ENCODE data around the gene TRIM34. TPM values are rescaled to one million over a fixed set of nuclear protein-coding genes. Genes with fewer than 3 reads are reported as not detected.
A peak's percentile ranks its signal among the peaks of the same experiment; 100 is the strongest.

TRIM34 gene
- total RNA-seq, 4 donors from 2014 or later = 2.9 to 7.4 (median 6.2) TPM

DNA sequence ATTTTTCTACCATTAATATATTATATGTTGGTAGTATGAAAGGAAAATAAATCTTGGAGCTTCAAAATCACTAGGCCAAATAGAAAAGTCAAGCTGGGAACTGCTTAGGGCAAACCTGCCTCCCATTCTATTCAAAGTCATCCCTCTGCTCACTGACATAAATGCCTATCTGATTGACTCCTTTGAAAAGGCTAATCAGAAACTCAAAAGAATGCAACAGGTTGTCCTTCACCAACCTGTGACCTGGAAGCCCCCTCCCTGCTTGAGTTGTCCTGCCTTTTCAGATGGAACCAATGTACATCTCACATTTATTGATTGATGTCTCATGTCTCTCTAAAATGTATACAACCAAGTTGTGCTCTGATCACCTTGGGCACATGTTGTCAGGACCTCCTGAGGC lies 3.2 kb upstream of the TRIM34 start:
- intact Hi-C loops (cut with DNase I) = no loop called here
- H3K27ac ChIP-seq = peak overlapping the region; percentile 57 to 82 (median 80)
- TF ChIP-seq POLR2A (IDR thresholded peaks at IDR 0.05) = no peak
- TF ChIP-seq, protein P1, sequence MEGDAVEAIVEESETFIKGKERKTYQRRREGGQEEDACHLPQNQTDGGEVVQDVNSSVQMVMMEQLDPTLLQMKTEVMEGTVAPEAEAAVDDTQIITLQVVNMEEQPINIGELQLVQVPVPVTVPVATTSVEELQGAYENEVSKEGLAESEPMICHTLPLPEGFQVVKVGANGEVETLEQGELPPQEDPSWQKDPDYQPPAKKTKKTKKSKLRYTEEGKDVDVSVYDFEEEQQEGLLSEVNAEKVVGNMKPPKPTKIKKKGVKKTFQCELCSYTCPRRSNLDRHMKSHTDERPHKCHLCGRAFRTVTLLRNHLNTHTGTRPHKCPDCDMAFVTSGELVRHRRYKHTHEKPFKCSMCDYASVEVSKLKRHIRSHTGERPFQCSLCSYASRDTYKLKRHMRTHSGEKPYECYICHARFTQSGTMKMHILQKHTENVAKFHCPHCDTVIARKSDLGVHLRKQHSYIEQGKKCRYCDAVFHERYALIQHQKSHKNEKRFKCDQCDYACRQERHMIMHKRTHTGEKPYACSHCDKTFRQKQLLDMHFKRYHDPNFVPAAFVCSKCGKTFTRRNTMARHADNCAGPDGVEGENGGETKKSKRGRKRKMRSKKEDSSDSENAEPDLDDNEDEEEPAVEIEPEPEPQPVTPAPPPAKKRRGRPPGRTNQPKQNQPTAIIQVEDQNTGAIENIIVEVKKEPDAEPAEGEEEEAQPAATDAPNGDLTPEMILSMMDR (IDR thresholded peaks at IDR 0.05) = no peak
- H3K9me3 ChIP-seq = no peaks in the 10 kb centered on the region
- no peak overlapping the region for H3K4me3 ChIP-seq
- peaks cover 18 to 68% (median 21%) of the 10 kb centered on the region in 3 donors for H3K4me1 ChIP-seq
- H3K27me3 ChIP-seq = no peaks in the 10 kb centered on the region
- H3K36me3 ChIP-seq = no peaks in the 10 kb centered on the region
- no peak for DNase-seq

DNA sequence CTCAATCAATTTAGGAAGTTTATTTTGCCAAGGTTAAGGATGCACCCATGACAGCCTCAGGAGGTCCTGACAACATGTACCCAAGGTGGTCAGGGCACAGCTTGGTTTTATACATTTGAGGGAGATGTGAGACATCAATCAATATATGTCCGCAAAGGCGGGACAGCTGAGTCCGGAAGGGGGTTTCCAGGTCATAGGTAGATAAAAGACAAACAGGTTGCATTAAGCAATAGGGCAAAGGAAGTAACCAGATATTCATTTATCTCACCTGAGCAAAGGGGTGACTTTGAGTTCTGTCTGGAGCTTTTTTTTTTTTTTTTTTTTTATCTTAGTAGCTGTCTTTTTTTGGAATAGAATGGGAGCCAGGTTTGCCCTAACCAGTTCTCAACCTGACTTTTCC lies 2.0 kb upstream of the TRIM34 start:
- TF ChIP-seq, protein P1 (IDR thresholded peaks at IDR 0.05) = no peak
- TF ChIP-seq POLR2A (IDR thresholded peaks at IDR 0.05) = no peak
- no peaks in the 10 kb centered on the region for H3K9me3 ChIP-seq
- no peak overlapping the region for H3K4me3 ChIP-seq
- intact Hi-C loops (cut with DNase I) = no loop called here
- H3K36me3 ChIP-seq = no peaks in the 10 kb centered on the region
- no peak overlapping the region for H3K27ac ChIP-seq
- peaks cover 18 to 71% (median 21%) of the 10 kb centered on the region in 3 donors for H3K4me1 ChIP-seq
- DNase-seq = no peak
- H3K27me3 ChIP-seq = no peaks in the 10 kb centered on the region
- WGBS, 2 donors = 87% methylated on average over 3 of the region's 3 CpGs

DNA sequence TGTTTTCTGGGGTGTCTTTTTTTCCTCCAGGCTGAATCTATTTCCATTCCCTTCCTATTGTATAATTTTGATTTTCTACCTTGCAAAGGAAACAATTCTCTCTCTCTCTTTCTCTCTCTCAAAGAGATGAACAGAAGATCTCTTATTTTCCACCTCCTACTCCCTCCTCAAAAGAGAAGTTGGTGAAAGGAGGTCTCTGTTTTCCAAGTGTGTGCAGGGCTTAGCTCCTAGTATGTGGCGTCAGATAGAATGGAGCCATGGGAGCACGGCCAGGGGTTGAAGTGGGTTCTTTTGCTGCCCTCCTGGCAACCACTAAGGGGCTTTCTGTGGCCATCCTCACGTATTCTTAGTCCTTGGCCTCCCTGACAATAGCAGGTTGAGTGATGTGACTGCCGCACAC lies 480 bp downstream of the TRIM34 start:
- Histone ChIP-seq H3K9me3 (no peaks in the 10 kb centered on the region), H3K4me1 (peaks cover 17 to 54% (median 21%) of the 10 kb centered on the region in 3 donors), H3K27me3 (no peaks in the 10 kb centered on the region), H3K36me3 (no peaks in the 10 kb centered on the region), H3K4me3 (peak overlapping the region; percentile 39 to 75 (median 55)), H3K27ac (peak overlapping the region; percentile 79 to 90 (median 86))
- intact Hi-C loops (cut with DNase I) = no loop called here
- TF ChIP-seq, protein P1 (IDR thresholded peaks at IDR 0.05) = no peak
- TF ChIP-seq POLR2A (IDR thresholded peaks at IDR 0.05) = no peak
- WGBS, 2 donors = 25 to 35% methylated on average over 4 of the region's 4 CpGs
- no peak for DNase-seq

DNA sequence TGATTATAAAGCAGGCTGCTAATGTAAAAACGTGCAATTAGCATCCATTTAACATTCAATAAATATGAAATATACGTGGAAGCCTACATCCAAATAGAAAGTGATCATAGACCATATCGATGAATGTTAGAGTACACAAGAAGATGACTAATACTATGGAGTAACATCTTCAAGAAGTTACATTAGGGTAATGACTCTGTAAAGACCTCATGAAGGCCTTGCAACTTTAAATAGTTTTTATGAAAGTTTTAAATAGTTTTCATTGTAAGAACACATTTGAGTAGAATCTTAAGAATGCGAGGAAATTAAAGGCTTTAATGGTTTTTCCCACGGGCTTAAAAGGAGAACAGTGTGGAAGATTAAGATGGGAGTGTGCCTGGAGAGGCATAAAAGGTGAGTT lies 1.4 kb downstream of the TRIM34 start:
- H3K4me3 ChIP-seq = no peak overlapping the region
- no peaks in the 10 kb centered on the region for H3K9me3 ChIP-seq

DNA sequence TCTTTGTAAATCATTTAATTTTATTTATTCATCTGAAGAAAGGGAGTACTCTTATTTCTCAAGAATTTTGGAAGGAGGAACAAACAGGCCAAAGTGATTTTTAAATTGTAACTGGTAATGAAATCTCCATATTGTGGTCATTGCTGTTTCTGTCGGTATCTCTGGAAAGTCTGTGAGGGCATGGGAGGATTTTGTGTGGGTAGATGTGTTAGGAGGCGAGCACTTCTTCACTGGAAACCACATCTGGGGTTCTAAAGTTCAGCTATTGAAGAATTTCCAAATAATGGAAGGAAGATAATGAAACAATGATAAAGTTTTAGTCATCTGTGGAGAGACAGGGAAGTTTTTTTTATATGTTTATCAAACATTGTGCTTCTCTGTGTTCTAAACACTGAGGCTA lies 6.6 kb downstream of the TRIM34 start:
- intact Hi-C loops (cut with DNase I) = no loop called here
- Histone ChIP-seq H3K27me3 (no peaks in the 10 kb centered on the region), H3K4me1 (peaks cover 0 to 4% (median 0%) of the 10 kb centered on the region in 3 donors), H3K4me3 (no peak overlapping the region), H3K36me3 (peaks cover 0 to 42% (median 0%) of the 10 kb centered on the region in 3 donors), H3K9me3 (no peaks in the 10 kb centered on the region), H3K27ac (no peak overlapping the region)
- no peak for DNase-seq
- WGBS, 2 donors = 74 to 88% methylated on average over 2 of the region's 2 CpGs
- TF ChIP-seq, protein P1 (IDR thresholded peaks at IDR 0.05) = no peak
- no peak for TF ChIP-seq POLR2A (IDR thresholded peaks at IDR 0.05)

More for the DNA sequence above, 1.4 kb downstream of the TRIM34 start:
- Histone ChIP-seq H3K27ac (no peak overlapping the region), H3K36me3 (no peaks in the 10 kb centered on the region), H3K4me1 (peaks cover 8 to 44% (median 13%) of the 10 kb centered on the region in 3 donors), H3K27me3 (no peaks in the 10 kb centered on the region)
- 59 to 69% methylated on average over 5 of the region's 5 CpGs for WGBS, 2 donors
- TF ChIP-seq, protein P1 (IDR thresholded peaks at IDR 0.05) = no peak
- TF ChIP-seq POLR2A (IDR thresholded peaks at IDR 0.05) = no peak
- no peak for DNase-seq
- intact Hi-C loops (cut with DNase I) = no loop called here

Measured in esophagus squamous epithelium (tissue), 5 donors.